NCI-H2107 (cell line): ENCODE data around the gene ATP6V0A4.
A peak's percentile ranks its signal among the peaks of the same experiment; 100 is the strongest.
"Not testable (repeated sequence)": the region's sequence is repeated elsewhere in the genome, so short reads cannot be mapped to it uniquely, and the experiment has no call there.

Experiments
- DNase-seq: peaks from one replicate; lab custom pipeline; 2025; lab: John Stamatoyannopoulos, UW

ATP6V0A4 gene

DNA sequence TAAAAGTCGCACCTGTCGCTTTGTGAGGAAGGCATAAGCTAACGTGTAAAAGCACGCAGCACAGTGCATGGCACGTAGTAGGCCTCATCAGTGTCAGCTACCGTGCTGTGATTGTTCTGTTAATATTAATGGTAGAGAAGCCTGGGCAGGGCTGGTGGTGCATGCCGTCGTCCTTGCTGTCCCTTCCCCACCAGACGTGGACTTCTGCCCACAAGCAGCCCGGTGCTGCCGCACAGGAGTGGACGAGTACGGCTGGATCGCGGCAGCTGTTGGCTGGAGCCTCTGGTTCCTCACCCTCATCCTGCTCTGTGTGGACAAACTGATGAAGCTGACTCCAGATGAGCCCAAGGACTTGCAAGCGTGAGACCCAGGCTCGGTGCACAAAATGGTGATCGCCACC is 4.7 kb upstream of the ATP6V0A4 start:
- no peak for DNase-seq

DNA sequence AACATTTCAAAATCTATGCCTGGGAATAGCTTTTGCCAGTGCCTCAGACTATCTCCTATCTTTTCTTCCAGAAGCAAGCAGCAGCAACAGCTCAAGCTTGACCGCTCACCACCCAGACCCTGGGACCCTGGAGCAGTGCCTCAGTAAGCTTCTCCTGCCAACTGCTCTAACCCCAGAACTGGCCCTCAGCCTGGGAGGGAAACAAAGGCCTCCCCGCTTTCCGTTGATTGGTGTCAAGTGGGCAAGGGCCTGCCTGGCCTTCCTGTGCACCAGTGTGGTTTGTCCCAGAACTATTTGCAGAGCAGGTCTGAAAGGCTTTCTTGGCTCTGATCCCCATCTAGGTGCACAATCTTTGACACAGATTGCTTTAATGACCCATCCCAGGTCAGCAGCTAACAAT is 3.3 kb upstream of the ATP6V0A4 start:
- DNase-seq, result no peak

DNA sequence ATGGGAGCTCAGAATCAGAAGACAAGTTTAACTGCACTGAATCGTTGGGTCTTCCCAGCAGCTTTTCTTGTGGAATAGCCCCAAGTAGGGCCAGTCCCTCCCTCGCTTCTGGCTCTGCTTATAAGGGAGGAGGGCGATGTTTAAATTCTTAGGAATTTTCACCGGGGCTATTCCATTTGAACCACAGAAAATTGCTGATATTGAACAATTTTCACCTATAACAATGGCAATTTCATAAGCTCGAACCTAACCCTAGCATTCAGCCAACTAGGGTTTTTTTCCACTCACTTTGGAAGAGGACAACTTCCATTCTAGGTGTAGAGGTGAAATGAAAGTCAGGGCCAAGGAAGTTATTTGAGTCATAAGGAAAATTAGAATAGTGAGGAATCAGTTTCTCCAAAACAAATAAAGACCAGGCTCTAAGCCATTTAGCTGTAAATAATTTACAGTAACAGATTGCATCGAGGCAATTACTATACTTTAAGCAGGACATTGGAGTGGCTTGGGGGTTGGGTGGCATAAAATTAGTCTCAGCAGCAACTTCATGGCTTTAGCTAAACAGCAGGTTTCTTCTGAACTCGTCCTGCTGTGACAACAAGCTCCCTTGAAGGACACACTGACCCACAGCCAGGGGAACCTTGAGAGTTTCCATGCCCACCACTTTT is 1.5 kb upstream of the ATP6V0A4 start:
- no peak for DNase-seq

DNA sequence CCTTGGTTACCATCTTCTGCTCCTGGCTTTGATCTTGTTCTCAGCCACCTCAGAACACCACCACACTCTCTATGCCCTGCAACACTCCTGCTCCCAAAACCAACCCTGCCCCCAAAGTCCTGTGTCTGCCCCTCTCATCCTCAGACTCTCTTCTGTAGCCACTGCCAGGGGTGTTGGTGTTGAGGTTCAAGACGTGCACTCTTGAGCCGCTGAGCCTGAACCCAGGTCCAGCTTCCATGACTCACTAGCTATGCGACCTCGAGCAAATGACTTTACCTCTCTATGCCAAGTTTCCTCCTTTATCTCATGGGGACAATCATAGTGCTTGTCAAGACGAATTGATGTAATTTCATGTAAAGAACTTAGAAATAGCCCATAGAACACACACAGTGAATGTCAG is 840 bp upstream of the ATP6V0A4 start:
- no peak for DNase-seq

DNA sequence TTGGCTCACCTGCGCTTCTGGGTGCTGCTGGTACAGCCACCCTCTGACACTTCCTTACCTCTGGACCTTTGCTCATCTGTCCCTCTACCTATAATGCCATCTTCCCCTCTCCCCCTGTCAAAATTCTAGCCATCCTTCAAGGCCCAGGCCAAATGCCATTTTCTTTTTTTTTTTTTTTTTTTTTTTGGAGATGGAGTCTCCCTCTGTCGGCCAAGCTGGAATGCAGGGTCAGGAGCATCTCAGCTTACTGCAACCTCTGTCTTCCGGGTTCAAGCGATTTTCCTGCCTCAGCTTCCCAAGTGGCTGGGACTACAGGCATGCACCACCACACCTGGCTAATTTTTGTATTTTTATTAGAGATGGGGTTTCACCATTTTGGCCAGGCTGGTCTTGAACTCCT is 950 bp downstream of the ATP6V0A4 start:
- not testable (repeated sequence) for DNase-seq

DNA sequence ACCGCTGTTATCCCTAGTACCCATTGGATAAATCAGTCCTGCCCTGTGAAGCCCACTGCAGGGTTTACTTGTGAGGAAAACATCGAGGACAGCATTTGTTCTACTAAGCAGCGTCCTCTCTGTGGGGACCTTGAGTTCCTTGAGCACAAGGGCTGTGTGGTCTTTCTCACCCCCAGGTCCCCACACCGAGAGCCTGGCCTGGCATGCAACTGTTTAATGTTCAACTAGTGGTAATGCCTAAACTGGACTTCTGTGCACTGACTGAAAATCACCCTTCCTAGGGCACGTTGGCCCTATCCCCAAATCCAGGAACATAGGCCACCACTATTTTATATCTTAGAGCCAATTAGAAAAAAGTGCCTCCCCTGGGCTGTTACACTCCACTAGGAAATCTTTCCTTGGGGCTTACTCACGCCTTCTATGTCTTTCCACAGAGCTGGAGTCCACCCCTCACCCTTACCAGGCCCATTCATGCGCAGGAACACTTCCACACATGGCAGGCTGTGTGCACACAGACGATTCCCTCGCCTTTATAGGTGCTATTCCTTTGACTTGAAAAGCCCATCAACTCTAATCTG is 1.9 kb downstream of the ATP6V0A4 start:
- DNase-seq, result no peak

DNA sequence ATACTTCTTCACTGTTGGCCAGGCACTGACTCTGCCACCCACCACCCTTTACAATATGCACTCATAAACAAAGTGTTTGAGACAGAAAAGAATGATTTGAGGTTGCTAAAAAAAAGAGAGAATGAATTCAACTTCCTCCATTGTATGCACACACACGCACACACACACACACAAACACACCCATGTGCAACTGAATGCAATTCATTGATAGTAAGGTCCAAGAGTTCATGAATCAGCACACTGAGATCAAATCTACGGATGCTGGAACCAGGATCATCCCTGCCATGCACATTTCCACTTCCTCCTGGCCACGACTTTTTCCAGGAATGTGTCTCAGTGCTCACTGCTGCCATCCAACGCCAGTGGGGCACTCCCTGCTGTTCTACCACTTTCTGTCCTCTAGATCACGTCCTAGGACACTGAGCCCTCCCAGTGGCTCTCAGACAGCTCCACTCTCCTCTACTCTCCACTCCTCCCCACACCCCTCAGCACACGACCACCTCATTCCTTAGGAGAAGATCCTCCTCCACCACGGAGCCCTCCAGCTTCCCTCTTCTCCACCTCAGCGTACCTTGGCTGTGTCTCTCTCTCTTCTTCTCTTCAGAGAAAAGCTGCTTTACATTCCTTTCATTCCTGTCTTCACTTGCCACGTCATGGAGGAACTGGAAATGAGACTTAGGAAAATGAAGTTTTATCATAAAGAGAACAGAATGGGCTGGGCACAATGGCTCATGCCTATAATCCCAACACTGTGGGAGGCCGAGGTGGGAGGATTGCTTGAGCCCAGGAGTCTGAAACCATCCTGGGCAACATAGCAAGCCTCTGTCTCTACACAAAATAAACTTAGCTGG is 12.2 kb downstream of the ATP6V0A4 start:
- no peak for DNase-seq

DNA sequence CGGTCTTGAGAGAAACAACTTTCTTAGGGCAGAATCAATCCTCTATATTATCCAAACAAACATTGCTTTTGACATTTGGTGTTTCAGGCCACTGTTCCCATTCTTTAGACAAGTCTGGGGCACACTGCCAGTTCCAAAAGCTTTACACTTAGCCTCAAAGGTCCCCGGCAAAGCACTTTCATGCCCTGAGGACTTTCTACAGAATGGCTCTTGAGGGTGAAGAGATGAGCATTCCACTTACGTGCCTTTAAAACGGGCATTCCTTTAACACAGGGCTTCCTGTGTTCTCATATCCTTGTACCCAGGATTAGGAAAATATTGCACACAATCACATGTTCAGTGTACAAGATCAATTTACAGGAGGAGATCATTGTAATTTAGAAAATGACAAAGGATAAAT is 13.3 kb downstream of the ATP6V0A4 start:
- no peak for DNase-seq

DNA sequence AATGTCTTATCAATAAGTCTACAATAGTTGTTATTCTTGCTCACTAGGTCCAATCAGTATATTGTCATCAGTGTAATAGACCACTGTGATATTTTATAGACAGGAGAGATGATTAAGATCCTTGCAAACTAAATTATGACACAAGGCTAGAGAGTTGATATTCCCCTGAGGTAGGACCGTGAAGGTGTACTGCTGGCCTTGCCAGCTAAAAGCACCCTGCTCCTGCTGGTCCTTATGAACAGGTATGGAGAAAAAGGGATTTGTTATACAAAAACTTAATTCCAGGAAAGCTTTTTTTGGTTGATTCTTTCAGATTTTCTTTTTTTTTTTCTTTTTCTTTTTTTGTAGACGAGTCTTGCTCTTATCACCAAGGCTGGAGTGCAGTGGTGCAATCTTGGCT is 17.0 kb downstream of the ATP6V0A4 start:
- DNase-seq, result no peak

DNA sequence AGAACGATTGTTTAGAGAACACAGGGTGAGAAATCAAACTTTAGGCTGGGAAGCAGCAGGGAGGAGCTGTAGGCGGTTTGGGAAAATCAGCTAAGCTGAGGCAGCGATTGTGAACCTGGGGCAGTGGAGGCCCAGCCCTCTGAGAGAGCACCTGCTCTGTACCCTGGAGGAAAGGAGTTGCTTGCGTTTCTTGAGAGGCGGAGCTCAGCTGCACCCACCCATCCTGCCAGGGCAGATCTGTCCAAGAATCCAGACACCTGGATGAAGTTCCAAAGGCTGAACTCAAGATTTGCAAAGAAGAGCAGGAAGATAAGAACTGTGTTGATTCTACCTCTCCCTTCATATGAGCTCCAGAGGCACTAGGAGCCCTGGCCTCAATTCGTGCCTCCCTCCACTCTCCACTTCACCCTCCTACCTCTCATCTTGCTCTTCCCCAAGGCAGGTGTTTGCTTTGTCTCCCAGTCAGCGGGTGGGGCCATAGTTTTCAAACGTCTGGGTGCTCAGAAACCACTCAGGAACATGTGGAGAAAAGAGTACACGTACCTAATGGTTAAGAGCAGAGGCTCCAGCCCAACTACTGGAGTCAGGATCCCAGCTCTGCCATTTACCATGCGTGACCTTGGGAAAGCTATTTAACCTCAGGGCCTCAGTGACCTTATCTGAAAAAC is 21.7 kb downstream of the ATP6V0A4 start:
- peak; percentile 90 for DNase-seq

DNA sequence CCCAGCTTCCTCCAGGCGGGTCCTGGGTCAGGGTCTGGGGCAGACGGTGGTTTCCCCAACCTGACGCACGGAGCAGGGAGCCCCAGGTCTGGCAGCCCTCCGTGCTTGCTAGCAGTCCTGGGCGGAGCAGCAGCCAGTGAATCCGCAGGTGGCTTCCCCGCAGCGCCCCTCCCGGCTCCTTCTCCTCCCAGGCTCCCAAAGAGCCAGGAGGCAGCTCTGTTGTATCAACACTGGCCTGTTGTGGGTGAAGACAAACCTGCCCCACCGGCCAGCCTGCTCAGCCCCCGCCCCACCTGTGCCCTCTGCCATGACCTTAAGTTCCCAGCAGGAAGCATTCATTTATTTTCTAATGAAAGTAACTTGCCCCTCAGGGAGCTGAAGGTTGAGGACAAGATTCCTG is 24.2 kb downstream of the ATP6V0A4 start:
- no peak for DNase-seq

DNA sequence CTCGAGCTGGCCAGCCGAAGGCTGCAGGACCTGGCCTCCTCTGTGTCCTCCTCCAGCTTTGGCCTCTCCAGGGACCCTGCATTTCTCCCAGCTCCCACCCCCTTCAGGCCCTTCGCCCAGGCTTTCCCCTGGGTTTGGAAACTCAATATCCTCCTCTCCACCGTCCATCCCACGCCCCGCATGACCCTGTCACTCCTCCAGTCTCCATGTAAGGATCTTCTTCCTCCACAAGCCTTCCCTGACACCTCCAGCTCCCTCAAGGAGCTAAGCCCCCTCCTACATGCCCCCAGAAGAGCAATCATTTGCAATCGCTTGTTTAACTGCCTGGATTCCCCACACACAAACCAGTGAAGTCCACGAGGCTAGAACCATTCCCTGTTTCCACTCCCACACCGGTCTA is 24.8 kb downstream of the ATP6V0A4 start:
- DNase-seq, result no peak

DNA sequence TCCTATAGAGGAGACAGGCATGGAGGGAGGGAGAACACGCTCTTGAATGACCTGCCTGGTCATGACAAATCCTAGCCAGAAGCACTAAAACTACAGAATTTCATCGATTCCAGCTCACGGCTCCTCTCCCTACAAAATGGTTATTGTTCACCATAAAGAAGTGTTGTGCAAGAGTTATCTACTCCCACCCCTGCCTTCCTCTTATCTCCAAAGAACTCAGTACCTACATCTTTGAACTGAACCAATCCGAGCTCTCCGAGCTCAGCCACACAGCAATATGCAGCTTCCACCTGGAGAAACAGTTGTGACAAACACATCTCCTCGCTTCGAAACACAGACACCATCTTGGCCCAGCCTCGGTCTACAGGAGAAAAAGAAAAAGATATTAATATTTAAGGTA is 27.1 kb downstream of the ATP6V0A4 start:
- no peak for DNase-seq

DNA sequence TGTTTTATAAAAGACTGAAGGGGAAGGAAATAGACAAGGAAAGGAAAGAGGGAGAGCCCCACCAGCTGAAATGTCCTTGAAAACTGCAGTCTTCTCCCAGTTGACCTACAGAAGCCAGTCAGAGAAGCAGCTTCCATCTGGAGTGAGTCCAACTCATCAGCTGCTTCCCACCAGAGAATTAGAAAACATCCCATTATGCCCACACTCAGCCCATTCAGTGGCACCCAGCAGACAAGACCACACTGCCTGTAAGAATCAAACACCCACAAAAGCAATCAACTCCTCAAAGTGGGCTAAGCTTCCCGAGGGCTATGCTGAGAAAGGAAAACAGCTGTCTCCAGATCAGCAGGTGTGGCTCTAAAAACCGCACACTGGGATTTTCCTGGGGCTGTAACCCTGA is 29.8 kb downstream of the ATP6V0A4 start:
- peak; percentile 80 for DNase-seq

DNA sequence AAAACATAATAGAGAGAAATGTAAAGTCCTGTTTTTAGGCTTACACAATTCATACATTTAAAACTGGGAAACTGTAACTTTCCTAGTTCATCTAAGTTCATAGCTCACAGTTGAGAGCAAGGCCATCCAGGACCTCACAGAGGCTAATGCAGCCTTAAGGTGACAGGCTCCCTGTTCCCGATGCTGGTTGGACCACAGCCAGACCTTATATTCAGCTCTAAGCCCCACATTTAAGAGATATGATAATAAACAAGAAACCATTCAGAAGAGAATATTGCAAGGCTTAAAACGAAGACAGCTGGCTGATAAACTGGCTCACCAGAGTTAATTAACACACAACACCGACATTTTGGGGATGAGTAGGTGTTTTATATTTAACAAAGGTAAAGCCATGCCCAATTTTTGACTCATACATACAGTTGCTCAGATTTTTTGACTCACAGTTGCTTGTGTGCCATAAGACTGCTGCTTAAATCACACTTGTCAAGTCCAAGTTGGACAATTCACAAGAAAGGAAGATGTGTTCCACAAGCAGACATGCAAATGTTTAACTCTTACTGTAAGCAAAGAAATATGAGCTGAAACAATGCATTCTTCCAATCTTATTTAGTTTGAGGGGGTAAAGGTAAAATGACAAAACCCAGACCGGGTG is 41.3 kb downstream of the ATP6V0A4 start:
- no peak for DNase-seq

DNA sequence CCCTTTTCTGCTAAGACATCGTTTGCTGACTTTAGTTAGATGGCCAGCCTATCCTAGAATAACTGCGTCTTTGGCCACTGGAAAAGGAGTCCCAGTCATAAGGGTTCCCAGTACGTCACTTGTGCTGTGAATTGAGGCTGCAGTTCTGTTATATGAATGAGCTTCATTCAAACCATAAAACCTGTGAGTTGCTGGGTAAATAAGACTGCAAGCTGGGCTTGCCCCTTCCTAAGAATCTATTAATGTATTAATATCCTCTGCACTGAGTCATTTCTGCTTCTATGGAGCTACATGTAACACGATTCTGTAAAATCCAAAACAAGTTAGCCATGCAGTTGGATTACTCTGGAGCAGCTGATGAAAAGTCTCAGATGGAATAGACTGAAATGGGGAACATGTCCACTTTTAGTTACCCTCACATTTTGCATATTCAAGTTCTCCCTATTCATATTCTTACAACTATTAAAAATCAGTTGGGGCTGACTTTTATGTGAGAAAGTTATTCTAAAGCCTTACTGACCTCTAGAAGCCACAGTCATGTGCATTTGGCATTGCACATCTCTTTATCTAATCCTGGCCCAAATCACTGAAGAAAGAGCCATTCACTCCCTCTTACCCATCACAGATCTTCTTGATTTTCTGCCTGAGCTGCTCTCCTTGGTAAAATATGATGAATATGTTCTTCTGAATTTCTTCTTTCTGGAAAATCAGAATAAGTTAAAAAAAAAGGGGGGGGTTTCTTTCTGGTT is 42.0 kb downstream of the ATP6V0A4 start:
- DNase-seq, result no peak

DNA sequence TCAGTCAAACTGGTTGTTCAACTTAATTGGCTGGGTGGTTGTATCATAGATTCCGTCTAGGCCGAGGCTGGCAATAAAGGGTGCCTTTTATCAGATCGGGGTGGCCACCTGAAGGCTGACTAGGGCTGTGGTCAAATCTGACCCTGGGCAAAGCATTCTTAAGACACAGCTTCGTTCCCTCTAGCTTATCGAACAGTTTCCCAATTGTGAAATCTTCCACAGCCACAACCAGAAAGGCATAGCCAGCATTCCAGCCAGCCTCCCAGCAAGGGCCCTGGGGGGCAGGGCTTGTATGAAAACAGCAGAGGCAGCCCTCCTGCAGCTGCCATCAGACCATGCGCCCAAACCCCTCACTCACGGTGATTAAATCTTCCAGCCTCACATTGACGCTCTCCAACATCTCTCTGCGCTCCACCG is 42.7 kb downstream of the ATP6V0A4 start:
- no peak for DNase-seq

DNA sequence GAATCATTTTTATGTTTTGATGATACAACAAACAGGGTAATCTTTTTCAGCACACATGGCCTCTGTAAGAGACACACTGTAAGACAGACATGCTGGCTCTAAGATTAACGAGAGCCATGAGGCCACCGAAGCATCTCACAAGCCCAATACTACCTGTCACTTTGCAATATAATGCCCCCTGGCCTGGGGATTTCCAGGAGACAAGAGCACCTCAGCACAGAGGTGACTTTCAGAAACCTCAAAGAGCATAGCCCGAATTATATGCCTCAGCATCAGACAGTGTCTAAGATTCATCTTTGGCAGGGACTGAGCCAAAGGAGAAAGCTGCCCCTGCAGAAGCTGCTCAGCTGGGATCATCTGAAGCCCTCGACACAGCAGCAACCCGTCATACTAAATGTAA is 44.4 kb downstream of the ATP6V0A4 start:
- DNase-seq, result no peak

DNA sequence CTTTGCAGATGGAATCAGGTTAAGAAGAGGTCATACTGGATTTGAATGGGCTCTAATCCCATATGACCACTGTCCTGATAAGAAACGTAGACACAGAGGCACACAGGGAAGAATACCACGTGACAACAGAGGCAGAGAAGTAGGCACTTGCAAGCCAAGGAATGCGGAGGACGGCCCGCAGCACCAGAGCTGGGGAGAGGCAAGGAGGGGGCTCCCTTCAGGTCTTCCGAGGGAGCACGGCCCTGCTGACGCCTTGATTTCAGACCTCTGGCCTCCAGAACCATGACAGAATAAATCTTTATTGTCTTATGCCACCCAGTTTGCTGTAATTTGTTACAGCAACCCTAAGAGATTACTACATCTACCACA is 44.9 kb downstream of the ATP6V0A4 start:
- no peak for DNase-seq

DNA sequence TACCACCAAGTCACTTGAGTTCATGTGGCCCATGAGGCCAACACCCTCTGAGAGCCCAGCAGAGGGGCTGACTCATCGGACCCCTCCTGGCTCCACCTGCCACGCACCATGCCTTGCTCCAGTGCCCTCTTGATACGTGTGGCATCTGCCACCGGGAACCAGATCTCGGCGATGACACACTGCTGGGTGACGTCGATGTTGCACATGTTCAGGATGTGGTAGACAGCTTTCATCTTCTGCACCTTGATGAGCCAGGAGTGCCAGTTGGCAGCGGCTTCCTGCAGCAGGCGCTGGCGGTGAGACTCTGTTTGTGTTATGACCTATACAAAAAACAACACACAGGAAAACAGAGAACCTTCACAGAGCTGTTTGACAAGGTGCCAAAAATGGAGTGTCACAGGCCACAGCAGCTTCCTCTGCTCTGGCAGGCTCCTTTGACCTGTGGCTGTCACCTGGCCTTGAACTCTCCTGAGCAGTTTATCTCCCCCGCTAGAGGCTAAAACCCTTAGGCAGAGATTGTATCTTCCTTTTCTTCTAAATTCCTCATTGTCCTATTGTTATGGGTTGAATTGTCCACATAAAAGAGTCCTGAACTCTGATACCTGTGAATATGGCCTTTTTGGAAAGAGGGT is 45.4 kb downstream of the ATP6V0A4 start:
- peak; percentile 84 for DNase-seq

DNA sequence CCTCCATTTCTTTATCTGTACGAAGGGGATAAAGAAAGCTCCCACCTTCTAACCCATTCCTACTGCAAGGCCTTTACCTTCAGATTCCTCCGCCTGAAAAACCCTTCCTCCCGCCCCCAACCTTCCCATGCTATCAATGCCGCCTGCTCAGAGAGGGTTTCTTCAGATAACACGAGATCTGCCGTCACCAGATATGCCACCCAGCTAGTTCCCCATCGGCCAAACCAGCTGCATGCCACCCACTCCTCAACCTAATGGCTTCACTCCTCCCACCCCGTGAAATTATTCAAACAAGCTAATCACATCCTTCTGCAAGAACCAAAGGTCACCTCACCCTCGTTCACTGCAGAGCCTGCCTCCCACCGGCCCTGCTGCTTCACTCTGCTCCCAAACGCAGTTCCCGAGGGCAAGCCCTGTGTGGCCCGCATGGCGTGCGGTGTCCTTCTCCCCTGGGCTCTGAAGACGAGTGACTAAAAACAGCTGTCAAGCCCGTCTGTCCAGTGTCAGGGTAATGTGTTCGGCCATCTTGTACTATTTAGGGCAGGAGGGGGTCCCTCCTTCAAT is 47.0 kb downstream of the ATP6V0A4 start:
- no peak for DNase-seq
